Transverse colon (tissue), 3 donors: ENCODE data around the gene CDKN1C.

Source experiments
- CTCF ChIP-seq, 5 experiments: fragments of 200-600 bp in 3 of 5; fragments of 450-650 bp in 2 of 5; sonication (generic) in 3 of 5; IDR thresholded peaks; 1 replicate in 2 of 5; 2 replicates in 3 of 5; pipeline ENCODE4 v1.5.1; 2016 to 2017; ENCODE audit warnings: antibody characterized with exemption in 5 of 5, inconsistent platforms in 3 of 5, mild to moderate bottlenecking in 2 of 5, moderate library complexity in 1 of 5
- POLR2A ChIP-seq: fragments of 450-650 bp; IDR thresholded peaks from one replicate; pipeline ENCODE4 v1.6.1; 2016; ENCODE audit warnings: antibody characterized with exemption, mild to moderate bottlenecking, moderate library complexity

- no peak for TF ChIP-seq CTCF (IDR thresholded peaks at IDR 0.05)
- TF ChIP-seq POLR2A: no peak
Observed at GRCh38 chr11:2898366-2899079, 12.9 kb upstream of the CDKN1C start.
